K562 (cell line): Measurements from ENCODE around the gene GLRX. TPM values are rescaled to one million over a fixed set of nuclear protein-coding genes. Genes with fewer than 3 reads are reported as not detected.

Experiments
- ATF3 ChIP-seq, 2 experiments: fragments of 450-650 bp in 1 of 2; sonication (generic) in 1 of 2; formaldehyde crosslinking in 1 of 2; IDR thresholded peaks in 1 of 2; conservative IDR thresholded peaks in 1 of 2; 2 replicates each; pipeline versions ENCODE4 v1.6.1 to v1.8.1; 2016 to 2023; ENCODE audit warnings: mild to moderate bottlenecking in 2 of 2, moderate library complexity in 2 of 2, inconsistent platforms in 1 of 2, missing genetic modification reagents in 1 of 2
- ATF7 ChIP-seq: fragments of 450-650 bp; IDR thresholded peaks from 2 replicates; pipeline ENCODE4 v1.7.1; 2014; ENCODE audit warnings: mild to moderate bottlenecking, moderate library complexity
- MAZ ChIP-seq, 2 experiments: fragments of 450-650 bp in 1 of 2; sonication (generic) in 1 of 2; formaldehyde crosslinking; IDR thresholded peaks in 1 of 2; conservative IDR thresholded peaks in 1 of 2; 2 replicates each; pipeline versions ENCODE4 v1.4.0 to v1.5.0; 2020; ENCODE audit warnings: mild to moderate bottlenecking in 1 of 2, missing genetic modification reagents in 1 of 2
- MGA ChIP-seq: fragments of 450-650 bp; IDR thresholded peaks from 2 replicates; pipeline ENCODE4 v1.6.1; 2016; ENCODE audit warnings: mild to moderate bottlenecking, moderate library complexity
- RFX5 ChIP-seq: IDR thresholded peaks from 2 replicates; pipeline ENCODE4 v1.6.1; 2011; ENCODE audit warnings: low read depth, mild to moderate bottlenecking, improper control_type of control experiment, low read length
- RFX7 ChIP-seq: fragments of 250-450 bp; sonication (Bioruptor Pico); IDR thresholded peaks from 2 replicates; pipeline ENCODE4 v1.5.1; 2021; ENCODE audit warnings: mild to moderate bottlenecking
- TBP ChIP-seq: optimal IDR thresholded peaks from 2 replicates; pipeline ENCODE3; 2011; ENCODE audit warnings: low read depth, low read length, improper control_type of control experiment
- XRCC5 ChIP-seq: fragments of 200-400 bp; formaldehyde crosslinking; IDR thresholded peaks from 2 replicates; pipeline ENCODE4 v1.6.1; 2017; ENCODE audit warnings: low read depth, mild to moderate bottlenecking, low read length
- ZBTB17 ChIP-seq: fragments of 450-650 bp; formaldehyde crosslinking; IDR thresholded peaks from 2 replicates; pipeline ENCODE4 v1.4.0; 2020; ENCODE audit warnings: mild to moderate bottlenecking
- ZNF24 ChIP-seq: fragments of 450-650 bp; IDR thresholded peaks from 2 replicates; pipeline ENCODE4 v1.6.1; 2016
- polyA plus RNA-seq, 8 experiments: library from polyadenylated mRNA; depleted of rRNA in 4 of 8; stranded (reverse) in 5 of 8; unstranded in 3 of 8; fragments of >200 nt; fragmentation: Nextera tagmentation in 2 of 8; fragmentation: Illumina TruSeq in 1 of 8; extraction: Ambion mirVana in 2 of 8; extraction: Trizol in 1 of 8; gene quantifications; 2 replicates each; pipeline versions ENCODE4 v1.2.1 to v1.2.3, GENCODE V29; 2011 to 2014; ENCODE audit warnings: inconsistent platforms in 1 of 8, missing spikeins in 1 of 8
- total RNA-seq, 7 experiments: library from RNA; depleted of rRNA in 6 of 7; stranded (reverse); fragments of >200 nt in 6 of 7; fragmentation: Illumina TruSeq in 2 of 7; extraction: Trizol in 2 of 7; gene quantifications; 2 replicates each; pipeline versions ENCODE4 v1.2.1 to v1.2.3, GENCODE V29; 2011 to 2021; ENCODE audit warnings: low replicate concordance in 1 of 7
- TF ChIP-seq, protein P1 (sequence below): fragments of 450-650 bp; formaldehyde crosslinking; IDR thresholded peaks from 2 replicates; pipeline ENCODE4 v1.4.0; 2020; ENCODE audit warnings: mild to moderate bottlenecking, moderate library complexity

The GLRX gene
- total and polyA plus RNA-seq, 9 of the 15 experiments (the other 6 are each of a cell fraction or from before 2014, with no cell fraction given) = 2.3 to 11.2 (median 4.6) TPM

DNA sequence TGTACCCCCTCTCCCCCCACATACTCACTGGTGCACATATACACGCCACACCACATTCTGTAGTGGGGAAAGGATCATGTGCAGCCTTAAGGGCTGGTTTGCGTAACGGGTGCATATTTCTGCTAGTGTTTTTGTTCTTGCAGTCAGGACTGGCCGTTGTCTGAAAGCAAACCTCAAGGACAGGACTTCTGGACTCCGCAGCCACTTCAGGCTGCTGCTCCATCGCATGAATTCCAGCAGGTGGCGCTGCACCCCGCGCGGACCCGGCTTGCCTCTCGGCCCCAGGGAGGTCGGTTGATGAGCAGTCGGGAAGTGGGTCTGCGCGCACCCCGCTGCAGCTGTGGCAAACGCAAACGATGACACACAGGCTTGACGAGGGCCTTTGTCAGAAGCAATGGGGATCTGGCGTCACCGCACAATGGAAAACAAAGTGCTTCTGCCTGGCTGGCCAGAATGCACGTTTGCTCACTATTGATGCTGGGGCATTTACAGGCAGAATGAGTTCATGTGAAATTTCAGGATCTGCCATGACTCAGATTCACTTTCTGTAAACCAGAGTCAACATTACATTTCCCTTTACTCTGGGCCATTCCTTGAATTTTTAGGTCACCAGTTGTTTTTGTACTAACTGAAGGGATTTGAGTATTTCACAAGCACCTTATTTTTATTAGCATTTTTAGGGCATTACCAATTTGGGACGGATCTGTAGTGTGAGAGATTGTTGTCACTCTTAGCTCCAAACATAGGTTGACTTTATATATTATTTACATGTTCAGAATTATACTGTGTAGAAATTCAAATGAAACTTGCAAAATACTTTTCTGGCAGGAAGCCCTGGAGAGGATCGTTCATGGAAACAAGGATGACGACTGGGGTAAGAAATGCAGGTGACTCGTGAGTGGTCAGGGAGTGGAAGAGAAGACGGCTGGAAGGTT is 36.4 kb upstream of the GLRX start (continued):
- TF ChIP-seq MGA (no peak), XRCC5 (peak; percentile 93), ATF3 (IDR thresholded peaks at IDR 0.05) (peak; percentile 67), ATF3 (CRISPR knock-in tag; conservative IDR thresholded peaks at IDR 0.05) (peak; percentile 80), ATF7 (0 out of 2 replicates have a peak, but pooled peaks have one; percentile 30), TBP (peak; percentile 31), RFX5 (no peak), ZNF24 (peak; percentile 54; the same call in 1 of the 2 replicates), ZBTB17 (CRISPR knock-in tag) (0 out of 2 replicates have a peak, but pooled peaks have one; percentile 24), RFX7 (no peak), MAZ (CRISPR knock-in tag; conservative IDR thresholded peaks at IDR 0.05 in 1 of 2, IDR thresholded peaks at IDR 0.05 in 1 of 2) (peak in 1 of 2 experiments; percentile 43; a peak in 1 of 4 replicates)
- TF ChIP-seq, protein P1, sequence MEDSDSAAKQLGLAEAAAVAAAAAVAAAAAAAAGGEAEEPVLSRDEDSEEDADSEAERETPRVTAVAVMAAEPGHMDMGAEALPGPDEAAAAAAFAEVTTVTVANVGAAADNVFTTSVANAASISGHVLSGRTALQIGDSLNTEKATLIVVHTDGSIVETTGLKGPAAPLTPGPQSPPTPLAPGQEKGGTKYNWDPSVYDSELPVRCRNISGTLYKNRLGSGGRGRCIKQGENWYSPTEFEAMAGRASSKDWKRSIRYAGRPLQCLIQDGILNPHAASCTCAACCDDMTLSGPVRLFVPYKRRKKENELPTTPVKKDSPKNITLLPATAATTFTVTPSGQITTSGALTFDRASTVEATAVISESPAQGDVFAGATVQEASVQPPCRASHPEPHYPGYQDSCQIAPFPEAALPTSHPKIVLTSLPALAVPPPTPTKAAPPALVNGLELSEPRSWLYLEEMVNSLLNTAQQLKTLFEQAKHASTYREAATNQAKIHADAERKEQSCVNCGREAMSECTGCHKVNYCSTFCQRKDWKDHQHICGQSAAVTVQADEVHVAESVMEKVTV (CRISPR knock-in tag) = peak; percentile 94
